GM21423 (cell line): Measurements from ENCODE around the gene KIR2DL1.
"Not testable (repeated sequence)": the region's sequence is repeated elsewhere in the genome, so short reads cannot be mapped to it uniquely, and the experiment has no call there.

Experiments used
- ATAC-seq: cut with Tn5 transposase; IDR thresholded peaks from one replicate; pipeline ENCODE4 v1.9.1; 2021; ENCODE audit warnings: mild to moderate bottlenecking, moderate library complexity; ENCODE audit not compliant: unreplicated experiment

The KIR2DL1 gene

DNA sequence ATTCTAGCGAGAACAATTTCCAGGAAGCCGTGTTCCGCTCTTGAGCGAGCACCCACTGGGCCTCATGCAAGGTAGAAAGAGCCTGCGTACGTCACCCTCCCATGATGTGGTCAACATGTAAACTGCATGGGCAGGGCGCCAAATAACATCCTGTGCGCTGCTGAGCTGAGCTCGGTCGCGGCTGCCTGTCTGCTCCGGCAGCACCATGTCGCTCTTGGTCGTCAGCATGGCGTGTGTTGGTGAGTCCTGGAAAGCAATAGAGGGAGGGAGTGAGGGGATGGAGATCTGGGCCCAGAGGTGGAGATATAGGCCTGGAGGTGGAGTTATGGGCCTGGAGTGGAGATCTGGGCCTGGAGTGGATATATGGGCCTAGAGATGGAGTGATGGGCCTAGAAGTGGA lies at the start of gene KIR2DL1:
Gene KIR2DL1, plus strand, starts transcription at position 148 of the 400 bp plus-strand sequence. Its CDS starts 58 bp downstream, at position 206.
- not testable (repeated sequence) for ATAC-seq

DNA sequence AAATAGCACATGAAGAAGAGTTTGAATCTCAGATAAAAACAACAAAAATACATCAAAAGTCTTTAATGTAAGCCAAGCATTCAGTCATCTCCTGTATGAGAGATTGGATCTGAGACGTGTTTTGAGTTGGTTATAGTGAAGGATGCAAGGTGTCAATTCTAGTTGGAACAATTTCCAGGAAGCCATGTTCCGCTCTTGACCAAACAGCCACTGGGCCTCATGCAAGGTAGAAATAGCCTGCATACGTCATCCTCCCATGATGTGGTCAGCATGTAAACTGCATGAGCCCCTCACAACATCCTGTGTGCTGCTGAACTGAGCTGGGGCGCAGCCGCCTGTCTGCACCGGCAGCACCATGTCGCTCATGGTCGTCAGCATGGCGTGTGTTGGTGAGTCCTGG lies 45.5 kb upstream of the KIR2DL1 start, which contains the start of gene KIR3DL3:
Gene KIR3DL3, plus strand, starts transcription at position 301 of the 400 bp plus-strand sequence. Its CDS starts 55 bp downstream, at position 356.
- ATAC-seq: no peak

DNA sequence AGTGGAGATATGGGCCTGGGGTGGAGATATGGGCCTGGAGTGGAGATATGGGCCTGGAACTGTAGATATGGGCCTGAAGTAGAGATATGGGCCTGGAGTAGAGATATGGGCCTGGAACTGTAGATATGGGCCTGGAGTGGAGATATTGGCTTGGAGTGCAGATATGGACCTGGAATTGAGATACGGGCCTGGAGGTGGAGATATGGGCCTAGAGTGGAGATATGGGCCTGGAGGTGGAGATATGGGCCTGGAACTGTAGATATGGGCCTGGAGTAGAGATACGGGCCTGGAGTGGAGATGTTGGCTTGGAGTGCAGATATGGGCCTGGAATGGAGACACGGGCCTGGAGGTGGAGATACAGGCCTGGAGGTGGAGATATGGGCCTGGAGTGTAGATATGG lies 44.9 kb upstream of the KIR2DL1 start:
- no peak for ATAC-seq

- no peak for ATAC-seq
Observed at GRCh38 chr19:54725321-54725720, 44.3 kb upstream of the KIR2DL1 start.

GRCh38 chr19:54727562-54727961 lies 42.0 kb upstream of the KIR2DL1 start:
- no peak for ATAC-seq

DNA sequence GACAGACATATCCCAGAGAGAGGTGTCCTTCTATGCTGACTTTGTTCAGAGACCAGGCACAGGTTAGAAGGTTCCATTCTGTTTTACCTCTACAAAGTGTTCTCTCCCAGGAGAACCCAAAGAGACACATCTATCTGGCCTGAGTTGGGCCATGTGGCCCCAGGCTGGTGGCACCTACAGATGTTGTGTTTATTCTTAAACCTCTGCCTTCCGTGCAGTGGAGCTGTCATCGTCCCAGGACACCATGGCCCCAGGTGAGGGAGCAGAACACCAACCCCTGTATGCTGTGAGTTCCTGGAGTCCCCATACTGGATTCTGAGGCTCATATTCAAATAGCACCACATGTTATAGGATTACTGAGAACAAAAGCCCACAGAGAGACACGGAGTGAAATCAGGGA lies 41.4 kb upstream of the KIR2DL1 start:
- no peak for ATAC-seq

DNA sequence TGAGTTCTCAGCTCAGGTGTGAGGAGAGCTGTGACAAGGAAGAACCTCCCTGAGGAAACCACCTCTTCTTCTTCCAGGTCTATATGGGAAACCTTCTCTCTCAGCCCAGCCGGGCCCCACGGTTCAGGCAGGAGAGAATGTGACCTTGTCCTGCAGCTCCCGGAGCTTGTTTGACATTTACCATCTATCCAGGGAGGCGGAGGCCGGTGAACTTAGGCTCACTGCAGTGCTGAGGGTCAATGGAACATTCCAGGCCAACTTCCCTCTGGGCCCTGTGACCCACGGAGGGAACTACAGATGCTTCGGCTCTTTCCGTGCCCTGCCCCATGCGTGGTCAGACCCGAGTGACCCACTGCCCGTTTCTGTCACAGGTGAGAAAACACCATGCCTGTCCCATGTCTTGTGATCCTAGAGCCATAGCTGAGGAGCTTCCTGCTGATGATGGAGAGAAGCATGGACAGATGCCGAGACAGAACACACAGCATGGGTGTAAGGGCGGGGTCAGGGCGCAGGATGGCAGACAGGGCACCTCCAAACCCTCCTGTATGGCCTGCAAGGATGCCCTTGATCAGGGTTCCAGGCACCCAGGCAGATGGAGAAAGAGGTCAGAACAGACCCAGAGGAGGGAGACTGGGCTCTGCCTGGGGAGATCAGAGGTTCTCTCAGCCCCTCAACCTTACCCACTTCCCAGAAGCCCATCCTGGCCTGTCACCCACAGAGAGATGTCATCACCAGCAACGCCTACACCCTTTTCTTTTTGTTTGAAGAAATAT lies 40.0 kb upstream of the KIR2DL1 start:
- ATAC-seq: no peak

- ATAC-seq: no peak
Observed at GRCh38 chr19:54731191-54731590, 38.4 kb upstream of the KIR2DL1 start.

- not testable (repeated sequence) for ATAC-seq
Observed at GRCh38 chr19:54738306-54738705, 31.3 kb upstream of the KIR2DL1 start, which contains the start of gene KIR2DL3. Gene KIR2DL3 (plus strand): TSS chr19:54738513. CDS start chr19:54738546, 33 bp downstream.

DNA sequence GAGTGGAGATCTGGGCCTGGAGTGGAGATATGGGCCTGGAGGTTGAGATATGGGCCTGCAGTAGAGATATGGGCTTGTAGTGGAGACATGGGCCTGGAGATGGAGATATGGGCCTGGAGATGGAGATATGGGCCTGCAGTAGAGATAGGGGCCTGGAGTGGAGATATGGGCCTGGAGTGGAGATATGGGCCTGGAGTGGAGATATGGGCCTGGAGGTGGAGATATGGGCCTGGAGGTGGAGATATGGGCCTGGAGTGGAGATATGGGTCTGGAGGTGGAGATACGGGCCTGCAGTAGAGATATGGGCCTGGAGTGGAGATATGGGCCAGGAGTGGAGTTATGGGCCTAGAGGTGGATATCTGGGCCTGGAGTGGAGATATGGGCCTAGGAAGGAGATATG lies 30.9 kb upstream of the KIR2DL1 start:
- no peak for ATAC-seq

DNA sequence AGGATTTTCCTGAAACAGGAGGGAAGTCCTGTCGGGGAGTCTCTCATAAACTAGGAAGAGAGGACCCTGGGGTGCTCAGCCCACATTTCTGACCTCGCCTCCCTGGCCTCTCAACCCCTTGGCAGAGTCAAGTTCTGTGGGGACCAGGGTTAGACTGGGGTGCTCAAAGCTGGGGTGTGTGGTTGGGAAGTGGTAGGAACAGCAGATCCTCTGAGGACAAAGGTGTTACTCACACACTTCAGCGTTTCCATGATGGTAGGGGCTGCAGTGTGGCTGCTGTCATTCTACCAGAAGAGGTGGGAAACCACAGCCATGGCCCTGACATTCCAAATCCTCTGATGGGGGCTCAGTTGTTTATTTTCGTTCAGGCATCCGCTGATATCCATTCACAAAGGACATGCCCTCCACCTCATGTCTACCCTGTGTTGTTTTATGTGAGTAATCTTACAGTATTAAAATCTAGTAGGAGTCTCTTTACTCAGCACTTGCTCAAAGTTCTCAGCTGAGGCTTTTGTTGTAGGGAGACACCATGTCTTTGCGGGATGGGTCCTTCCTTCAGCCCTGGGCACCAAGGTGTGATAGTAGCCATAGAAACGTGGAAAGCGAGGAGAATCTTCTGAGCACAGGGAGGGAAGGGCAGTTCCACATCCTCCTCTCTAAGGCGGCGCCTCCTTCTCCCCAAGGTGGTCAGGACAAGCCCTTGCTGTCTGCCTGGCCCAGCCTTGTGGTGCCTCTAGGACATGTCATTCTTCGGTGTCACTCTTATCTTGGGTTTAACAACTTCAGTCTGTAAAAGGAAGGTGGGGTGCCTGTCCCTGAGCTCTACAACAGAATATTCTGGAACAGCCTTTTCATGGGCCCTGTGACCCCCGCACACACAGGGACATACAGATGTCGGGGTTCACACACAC lies 29.8 kb upstream of the KIR2DL1 start:
- no peak for ATAC-seq

GRCh38 chr19:54741950-54742349 lies 27.6 kb upstream of the KIR2DL1 start:
- not testable (repeated sequence) for ATAC-seq

- not testable (repeated sequence) for ATAC-seq
Observed at GRCh38 chr19:54744080-54744479, 25.5 kb upstream of the KIR2DL1 start.

DNA sequence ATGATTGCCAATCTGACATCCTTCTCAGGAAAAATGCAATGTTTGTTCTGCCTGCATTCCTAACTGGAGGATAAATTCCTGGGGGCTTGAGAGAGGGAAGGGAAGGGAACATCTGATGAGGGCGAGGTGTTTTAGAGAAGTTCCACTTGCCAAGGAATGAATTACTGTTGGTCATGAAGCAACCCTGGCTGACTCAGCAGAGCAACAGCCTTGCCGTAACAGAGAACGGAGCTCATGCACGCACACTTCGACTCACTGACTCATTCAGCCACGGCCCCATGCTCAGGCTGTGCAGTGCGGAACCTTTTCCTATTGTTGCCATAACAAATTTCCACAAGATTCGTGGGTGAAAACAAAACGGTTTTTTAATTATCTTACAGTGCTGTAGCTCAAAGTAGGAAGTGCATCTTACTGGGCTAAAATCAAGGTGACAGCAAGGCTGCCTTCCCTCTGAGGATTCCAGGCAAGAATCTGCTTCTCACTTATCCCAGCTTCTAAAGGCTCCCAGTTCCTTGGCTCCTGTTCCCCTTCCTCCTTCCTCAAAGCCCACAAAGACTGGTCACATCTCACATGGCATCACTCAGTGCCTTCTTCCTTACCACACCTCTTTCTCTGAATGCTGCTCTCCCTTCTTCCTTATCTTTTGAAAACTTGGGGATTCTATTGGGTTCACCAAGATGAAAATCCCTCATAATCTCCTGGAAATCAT lies 21.8 kb upstream of the KIR2DL1 start:
- ATAC-seq: not testable (repeated sequence)

GRCh38 chr19:54750276-54750675 lies 19.3 kb upstream of the KIR2DL1 start:
- ATAC-seq: not testable (repeated sequence)

GRCh38 chr19:54756204-54757110 lies 13.1 kb upstream of the KIR2DL1 start:
- ATAC-seq: not testable (repeated sequence)

DNA sequence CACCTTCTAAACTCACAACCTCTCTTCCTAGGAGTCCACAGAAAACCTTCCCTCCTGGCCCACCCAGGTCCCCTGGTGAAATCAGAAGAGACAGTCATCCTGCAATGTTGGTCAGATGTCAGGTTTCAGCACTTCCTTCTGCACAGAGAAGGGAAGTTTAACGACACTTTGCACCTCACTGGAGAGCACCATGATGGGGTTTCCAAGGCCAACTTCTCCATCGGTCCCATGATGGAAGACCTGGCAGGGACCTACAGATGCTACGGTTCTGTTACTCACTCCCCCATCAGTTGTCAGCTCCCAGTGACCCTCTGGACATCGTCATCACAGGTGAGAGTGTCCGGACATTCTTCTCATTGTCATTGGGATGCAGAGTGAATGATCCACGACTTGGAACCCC lies 11.0 kb upstream of the KIR2DL1 start:
- not testable (repeated sequence) for ATAC-seq

DNA sequence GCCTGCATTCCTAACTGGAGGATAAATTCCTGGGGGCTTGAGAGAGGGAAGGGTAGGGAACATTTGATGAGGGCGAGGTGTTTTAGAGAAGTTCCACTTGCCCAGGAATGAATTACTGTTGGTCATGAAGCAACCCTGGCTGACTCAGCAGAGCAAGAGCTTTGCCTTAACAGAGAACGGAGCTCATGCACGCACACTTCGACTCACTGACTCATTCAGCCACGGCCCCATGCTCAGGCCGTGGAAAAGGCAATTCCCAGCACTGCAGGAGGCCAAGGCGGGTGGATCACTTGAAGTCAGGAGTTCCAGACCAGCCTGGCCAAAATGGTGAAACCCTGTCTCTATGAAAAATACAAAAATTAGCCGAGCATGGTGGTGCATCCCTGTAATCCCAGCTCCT lies 5.4 kb upstream of the KIR2DL1 start:
- not testable (repeated sequence) for ATAC-seq

DNA sequence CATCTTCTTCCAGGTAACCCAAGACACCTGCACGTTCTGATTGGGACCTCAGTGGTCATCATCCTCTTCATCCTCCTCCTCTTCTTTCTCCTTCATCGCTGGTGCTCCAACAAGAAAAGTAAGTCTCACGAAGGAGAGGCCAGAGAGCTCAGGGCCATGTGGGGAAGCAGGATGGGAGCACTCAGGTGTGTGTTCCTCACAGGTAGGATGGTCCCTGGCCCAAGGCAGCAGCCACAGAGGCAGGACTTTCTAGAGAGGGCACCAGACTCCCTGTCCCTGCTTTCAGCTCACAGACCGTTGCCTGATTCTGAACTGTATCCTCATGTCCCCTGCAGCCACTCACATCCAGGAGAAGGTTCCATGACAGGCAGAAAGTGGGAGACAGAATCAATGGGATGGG lies 3.1 kb upstream of the KIR2DL1 start:
- not testable (repeated sequence) for ATAC-seq

GRCh38 chr19:54770511-54770910 lies 918 bp downstream of the KIR2DL1 start:
- not testable (repeated sequence) for ATAC-seq
